HFF-Myc (cell line): ENCODE data around the gene SMIM10L2A.
"Not testable (repeated sequence)": the region's sequence is repeated elsewhere in the genome, so short reads cannot be mapped to it uniquely, and the experiment has no call there.

Experiments
- DNase-seq: peaks from one replicate; pipeline ENCODE4 v3.0.0-alpha.2; 2011; ENCODE audit warnings: low read depth; ENCODE audit errors: extremely low read depth
- H3K4me3 ChIP-seq: replicated peaks from 2 replicates; pipeline ENCODE4 v1.5.1; 2011; ENCODE audit warnings: low read depth, mild to moderate bottlenecking, control low read depth, low read length
- CTCF ChIP-seq: IDR thresholded peaks from 2 replicates; pipeline ENCODE4 v1.5.1; 2012; ENCODE audit warnings: mild to moderate bottlenecking, low read depth, low read length, control low read depth; ENCODE audit errors: missing control alignments

SMIM10L2A gene

GRCh38 chrX:135420831-135421230 lies 913 bp upstream of the SMIM10L2A start:
- TF ChIP-seq CTCF, result no peak
- no peak for DNase-seq

GRCh38 chrX:135421537-135421931 lies 210 bp upstream of the SMIM10L2A start:
- H3K4me3 ChIP-seq, result peak overlapping the region; percentile 16; the same call in 1 of the 2 replicates
- TF ChIP-seq CTCF, result no peak
- DNase-seq, result peak; percentile 5

More at GRCh38 chrX:135420831-135421230, 913 bp upstream of the SMIM10L2A start:
- no peak overlapping the region for H3K4me3 ChIP-seq

- not testable (repeated sequence) for H3K4me3 ChIP-seq, DNase-seq
These were observed 1.0 kb downstream of the SMIM10L2A start for GRCh38 chrX:135422810-135423168.

GRCh38 chrX:135423173-135423864 lies 1.6 kb downstream of the SMIM10L2A start:
- DNase-seq, H3K4me3 ChIP-seq: not testable (repeated sequence)

GRCh38 chrX:135424469-135424868 lies 2.7 kb downstream of the SMIM10L2A start:
- TF ChIP-seq CTCF, result no peak
- H3K4me3 ChIP-seq, result no peak overlapping the region
- no peak for DNase-seq

- H3K4me3 ChIP-seq, result no peak overlapping the region
- no peak for DNase-seq
- TF ChIP-seq CTCF, result no peak
These were observed 3.6 kb downstream of the SMIM10L2A start for GRCh38 chrX:135425026-135425965.

- DNase-seq, result no peak
- H3K4me3 ChIP-seq, result no peak overlapping the region
- TF ChIP-seq CTCF, result no peak
These were observed 7.7 kb downstream of the SMIM10L2A start for GRCh38 chrX:135429429-135429828.
